Upper lobe of left lung (tissue), 4 donors: ENCODE results near the gene PGRMC1.

Experiments
- EP300 ChIP-seq, 4 donors: sonication (generic); formaldehyde crosslinking; IDR thresholded peaks; one replicate each; pipeline ENCODE4 v1.5.1; 2017; ENCODE audit warnings: antibody characterized with exemption in 4 of 4, control low read depth in 2 of 4
- POLR2A ChIP-seq, 4 donors: fragments of 450-650 bp; IDR thresholded peaks; one replicate each; pipeline ENCODE4 v1.5.1; 2016 to 2017; ENCODE audit warnings: antibody characterized with exemption in 4 of 4, mild to moderate bottlenecking in 2 of 4
- POLR2AphosphoS5 ChIP-seq, 2 donors: sonication (generic); formaldehyde crosslinking; IDR thresholded peaks; one replicate each; pipeline ENCODE4 v1.5.1; 2017; ENCODE audit warnings: antibody characterized with exemption in 2 of 2
- TF ChIP-seq, protein P1 (sequence below), 6 experiments: fragments of 450-650 bp in 4 of 6; fragments of 200-600 bp in 2 of 6; sonication (generic) in 2 of 6; IDR thresholded peaks; one replicate each; pipeline ENCODE4 v1.5.1; 2016 to 2019; ENCODE audit warnings: antibody characterized with exemption in 6 of 6

- TF ChIP-seq, protein P1, sequence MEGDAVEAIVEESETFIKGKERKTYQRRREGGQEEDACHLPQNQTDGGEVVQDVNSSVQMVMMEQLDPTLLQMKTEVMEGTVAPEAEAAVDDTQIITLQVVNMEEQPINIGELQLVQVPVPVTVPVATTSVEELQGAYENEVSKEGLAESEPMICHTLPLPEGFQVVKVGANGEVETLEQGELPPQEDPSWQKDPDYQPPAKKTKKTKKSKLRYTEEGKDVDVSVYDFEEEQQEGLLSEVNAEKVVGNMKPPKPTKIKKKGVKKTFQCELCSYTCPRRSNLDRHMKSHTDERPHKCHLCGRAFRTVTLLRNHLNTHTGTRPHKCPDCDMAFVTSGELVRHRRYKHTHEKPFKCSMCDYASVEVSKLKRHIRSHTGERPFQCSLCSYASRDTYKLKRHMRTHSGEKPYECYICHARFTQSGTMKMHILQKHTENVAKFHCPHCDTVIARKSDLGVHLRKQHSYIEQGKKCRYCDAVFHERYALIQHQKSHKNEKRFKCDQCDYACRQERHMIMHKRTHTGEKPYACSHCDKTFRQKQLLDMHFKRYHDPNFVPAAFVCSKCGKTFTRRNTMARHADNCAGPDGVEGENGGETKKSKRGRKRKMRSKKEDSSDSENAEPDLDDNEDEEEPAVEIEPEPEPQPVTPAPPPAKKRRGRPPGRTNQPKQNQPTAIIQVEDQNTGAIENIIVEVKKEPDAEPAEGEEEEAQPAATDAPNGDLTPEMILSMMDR (IDR thresholded peaks at IDR 0.05), result no peak
- TF ChIP-seq POLR2AphosphoS5 (IDR thresholded peaks at IDR 0.05) (no peak), EP300 (IDR thresholded peaks at IDR 0.05) (no peak), POLR2A (IDR thresholded peaks at IDR 0.05) (no peak)
Observed at GRCh38 chrX:119251386-119251785, 15.3 kb downstream of the PGRMC1 start.
